Peyer's patch (tissue), 4 donors: ENCODE results near the gene LAMB3.

Source experiments
- CTCF ChIP-seq, 6 experiments: fragments of 450-650 bp in 4 of 6; fragments of 200-600 bp in 2 of 6; sonication (generic) in 1 of 6; IDR thresholded peaks; one replicate each; pipeline ENCODE4 v1.5.1; 2017 to 2019; ENCODE audit warnings: antibody characterized with exemption in 6 of 6, mild to moderate bottlenecking in 3 of 6, moderate library complexity in 1 of 6
- POLR2A ChIP-seq, 2 donors: fragments of 450-650 bp; IDR thresholded peaks; one replicate each; pipeline ENCODE4 v1.5.1; 2017; ENCODE audit warnings: antibody characterized with exemption in 2 of 2, mild to moderate bottlenecking in 2 of 2, moderate library complexity in 2 of 2

GRCh38 chr1:209594440-209594839 lies 57.8 kb downstream of the LAMB3 start:
- no peak for TF ChIP-seq CTCF (IDR thresholded peaks at IDR 0.05)
- TF ChIP-seq POLR2A (IDR thresholded peaks at IDR 0.05), result no peak
